ENCODE results near the gene STXBP2.

Gene STXBP2

GRCh38 chr19:7636691-7637373 is at the start of gene STXBP2:
Gene STXBP2 (plus strand): TSS chr19:7637110. CDS start chr19:7637150, 40 bp downstream.
- DNase-seq, result peak; percentile 17

- DNase-seq, result no peak
Observed at GRCh38 chr19:7589822-7590221, 47.1 kb upstream of the STXBP2 start.

- DNase-seq, result no peak
Observed at GRCh38 chr19:7590256-7590655, 46.7 kb upstream of the STXBP2 start.

GRCh38 chr19:7595466-7596133 is 41.3 kb upstream of the STXBP2 start, which contains the start of gene CAMSAP3:
Gene CAMSAP3 (plus strand): TSS chr19:7595863. CDS start chr19:7596003, 140 bp downstream.
- DNase-seq, result peak; percentile 44

- no peak for DNase-seq
Observed at GRCh38 chr19:7596211-7596937, 40.5 kb upstream of the STXBP2 start.

GRCh38 chr19:7597689-7598088 is 39.2 kb upstream of the STXBP2 start:
- no peak for DNase-seq

- no peak for DNase-seq
Observed at GRCh38 chr19:7598180-7598579, 38.7 kb upstream of the STXBP2 start.

GRCh38 chr19:7600721-7601120 is 36.2 kb upstream of the STXBP2 start:
- no peak for DNase-seq

GRCh38 chr19:7602240-7602934 is 34.5 kb upstream of the STXBP2 start:
- DNase-seq, result no peak

- DNase-seq, result no peak
Observed at GRCh38 chr19:7602935-7603497, 33.9 kb upstream of the STXBP2 start.

- DNase-seq, result no peak
Observed at GRCh38 chr19:7603919-7604318, 33.0 kb upstream of the STXBP2 start.

GRCh38 chr19:7605490-7606222 is 31.3 kb upstream of the STXBP2 start:
- no peak for DNase-seq

GRCh38 chr19:7606289-7606688 is 30.6 kb upstream of the STXBP2 start:
- no peak for DNase-seq

GRCh38 chr19:7607212-7607873 is 29.6 kb upstream of the STXBP2 start:
- no peak for DNase-seq

- no peak for DNase-seq
Observed at GRCh38 chr19:7607874-7608560, 28.9 kb upstream of the STXBP2 start.

GRCh38 chr19:7610491-7611240 is 26.2 kb upstream of the STXBP2 start:
- no peak for DNase-seq

- DNase-seq, result no peak
Observed at GRCh38 chr19:7611541-7612279, 25.2 kb upstream of the STXBP2 start.

GRCh38 chr19:7612282-7613274 is 24.3 kb upstream of the STXBP2 start:
- DNase-seq, result no peak

Measured in NCI-H2107 (cell line).